Uterus (tissue), 2 donors: Measurements from ENCODE around the gene SNCAIP.

Experiments
- POLR2A ChIP-seq, 2 donors: fragments of 450-650 bp; IDR thresholded peaks; one replicate each; pipeline ENCODE4 v1.6.1; 2016; ENCODE audit warnings: antibody characterized with exemption in 2 of 2, mild to moderate bottlenecking in 1 of 2, moderate library complexity in 1 of 2
- TF ChIP-seq, protein P1 (sequence below), 4 experiments: fragments of 200-600 bp in 2 of 4; fragments of 450-650 bp in 2 of 4; sonication (generic) in 2 of 4; IDR thresholded peaks; one replicate each; pipeline ENCODE4 v1.5.1; 2016 to 2019; ENCODE audit warnings: antibody characterized with exemption in 4 of 4, mild to moderate bottlenecking in 2 of 4, moderate library complexity in 1 of 4

DNA sequence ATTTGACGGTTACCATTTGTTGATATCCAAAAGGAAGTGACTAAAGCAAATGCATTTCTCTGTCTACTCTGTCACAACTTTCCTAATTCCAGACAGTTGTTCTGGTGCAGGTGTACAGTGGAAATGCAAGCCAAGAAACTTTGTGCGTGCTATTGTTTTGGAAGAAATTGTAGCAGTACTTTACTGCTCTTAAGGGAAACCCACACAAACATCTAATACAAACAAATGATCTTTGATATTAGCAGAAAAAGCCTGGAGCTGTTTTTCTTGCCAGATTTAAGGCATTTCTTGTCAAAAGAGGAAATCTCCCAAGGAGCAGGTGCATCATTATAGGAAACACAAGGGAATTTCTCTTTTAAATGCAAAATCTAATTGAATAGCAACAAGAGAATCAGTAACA is 2.0 kb downstream of the SNCAIP start:
- TF ChIP-seq, protein P1, sequence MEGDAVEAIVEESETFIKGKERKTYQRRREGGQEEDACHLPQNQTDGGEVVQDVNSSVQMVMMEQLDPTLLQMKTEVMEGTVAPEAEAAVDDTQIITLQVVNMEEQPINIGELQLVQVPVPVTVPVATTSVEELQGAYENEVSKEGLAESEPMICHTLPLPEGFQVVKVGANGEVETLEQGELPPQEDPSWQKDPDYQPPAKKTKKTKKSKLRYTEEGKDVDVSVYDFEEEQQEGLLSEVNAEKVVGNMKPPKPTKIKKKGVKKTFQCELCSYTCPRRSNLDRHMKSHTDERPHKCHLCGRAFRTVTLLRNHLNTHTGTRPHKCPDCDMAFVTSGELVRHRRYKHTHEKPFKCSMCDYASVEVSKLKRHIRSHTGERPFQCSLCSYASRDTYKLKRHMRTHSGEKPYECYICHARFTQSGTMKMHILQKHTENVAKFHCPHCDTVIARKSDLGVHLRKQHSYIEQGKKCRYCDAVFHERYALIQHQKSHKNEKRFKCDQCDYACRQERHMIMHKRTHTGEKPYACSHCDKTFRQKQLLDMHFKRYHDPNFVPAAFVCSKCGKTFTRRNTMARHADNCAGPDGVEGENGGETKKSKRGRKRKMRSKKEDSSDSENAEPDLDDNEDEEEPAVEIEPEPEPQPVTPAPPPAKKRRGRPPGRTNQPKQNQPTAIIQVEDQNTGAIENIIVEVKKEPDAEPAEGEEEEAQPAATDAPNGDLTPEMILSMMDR (IDR thresholded peaks at IDR 0.05) = no peak
- no peak for TF ChIP-seq POLR2A (IDR thresholded peaks at IDR 0.05)
